BLaER1 treated with 17β-estradiol and CSF1 and Interleukin-3, amounts not matched to agents 10 nM and 100 nM (cell line): ENCODE results near the gene PKD2L2.
"Not testable (repeated sequence)": the region's sequence is repeated elsewhere in the genome, so short reads cannot be mapped to it uniquely, and the experiment has no call there.

ENCODE experiments used
- H3K27ac ChIP-seq, 11 experiments: shearing (Covaris generic); formaldehyde crosslinking; 2 replicates each; pipeline ENCODE4 v1.8.1; 2022
- H3K27me3 ChIP-seq, 11 experiments: shearing (Covaris generic); formaldehyde crosslinking; 2 replicates each; pipeline ENCODE4 v1.8.1; 2022
- H3K36me3 ChIP-seq, 11 experiments: shearing (Covaris generic); formaldehyde crosslinking; 2 replicates each; pipeline ENCODE4 v1.8.1; 2022
- H3K4me1 ChIP-seq, 10 experiments: shearing (Covaris generic); formaldehyde crosslinking; 2 replicates each; pipeline ENCODE4 v1.8.1; 2022
- H3K4me2 ChIP-seq, 11 experiments: shearing (Covaris generic); formaldehyde crosslinking; 2 replicates each; pipeline ENCODE4 v1.8.1; 2022
- H3K4me3 ChIP-seq, 10 experiments: shearing (Covaris generic); formaldehyde crosslinking; 2 replicates each; pipeline ENCODE4 v1.8.1; 2022
- H3K9ac ChIP-seq, 11 experiments: shearing (Covaris generic); formaldehyde crosslinking; 2 replicates each; pipeline ENCODE4 v1.8.1; 2022
- H3K9me3 ChIP-seq, 11 experiments: shearing (Covaris generic); formaldehyde crosslinking; replicated peaks in 1 of 11; 2 replicates each; pipeline ENCODE4 v1.8.1; 2022
- H4K20me1 ChIP-seq, 11 experiments: shearing (Covaris generic); formaldehyde crosslinking; 2 replicates each; pipeline ENCODE4 v1.8.1; 2022
- Cebpa-rat ChIP-seq, 11 experiments: shearing (Covaris generic); IDR thresholded peaks; 2 replicates each; pipeline ENCODE4 v1.8.1; 2022

The PKD2L2 gene

DNA sequence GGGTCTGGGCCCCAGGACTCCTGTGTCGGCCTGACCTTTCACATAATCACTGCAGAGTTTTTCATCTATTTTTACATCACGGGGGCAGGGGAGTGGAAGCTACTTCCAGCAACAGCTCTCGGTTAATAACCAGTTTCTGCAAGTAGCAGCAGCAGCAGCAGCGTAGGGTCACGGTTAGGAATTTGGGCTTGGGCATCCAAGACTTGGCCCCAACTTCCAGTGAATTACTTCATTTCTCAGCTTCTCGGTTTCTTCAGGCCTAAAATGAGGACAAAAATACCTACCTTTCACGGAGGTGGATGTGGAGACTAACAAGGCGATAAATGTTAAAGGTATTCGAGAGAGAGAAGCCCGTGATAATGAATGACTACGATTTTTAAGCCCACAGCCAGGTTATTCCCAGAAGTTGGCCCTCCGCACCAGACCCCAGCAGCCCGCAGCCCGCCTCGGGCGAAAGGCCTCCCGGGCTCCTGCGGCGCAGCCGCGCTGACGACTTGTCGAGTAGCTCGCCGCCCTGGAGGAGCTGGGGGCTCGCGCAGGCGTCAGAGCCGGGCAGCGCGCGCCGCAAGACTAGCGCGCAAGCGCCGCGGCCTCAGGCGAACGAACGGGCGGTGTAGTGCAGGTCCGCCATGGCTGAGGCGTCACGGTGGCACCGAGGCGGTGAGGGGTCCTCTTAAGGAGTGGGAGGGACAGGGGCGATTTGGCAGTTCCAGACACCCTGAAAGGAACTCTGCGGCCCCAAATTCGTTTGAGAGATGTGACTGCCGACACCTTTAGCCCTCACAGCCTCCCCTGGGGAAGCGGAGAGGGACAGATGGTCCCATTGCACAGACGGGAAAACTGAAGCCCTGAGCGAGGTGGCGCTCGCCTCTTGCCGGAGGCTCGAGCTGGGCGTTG lies at the start of gene PKD2L2:
Gene PKD2L2, plus strand, starts transcription at position 595 of the 897 bp plus-strand sequence. Its CDS starts 35 bp downstream, at position 630.
- Histone ChIP-seq H3K9ac (peak within 1 kb of the TSS in 9 of 11 experiments; percentile 2 to 52 (median 43); a peak in 13 of 22 replicates), H3K4me3 (peak within 1 kb of the TSS; percentile 4 to 51 (median 29); a peak in 10 of 20 replicates)

DNA sequence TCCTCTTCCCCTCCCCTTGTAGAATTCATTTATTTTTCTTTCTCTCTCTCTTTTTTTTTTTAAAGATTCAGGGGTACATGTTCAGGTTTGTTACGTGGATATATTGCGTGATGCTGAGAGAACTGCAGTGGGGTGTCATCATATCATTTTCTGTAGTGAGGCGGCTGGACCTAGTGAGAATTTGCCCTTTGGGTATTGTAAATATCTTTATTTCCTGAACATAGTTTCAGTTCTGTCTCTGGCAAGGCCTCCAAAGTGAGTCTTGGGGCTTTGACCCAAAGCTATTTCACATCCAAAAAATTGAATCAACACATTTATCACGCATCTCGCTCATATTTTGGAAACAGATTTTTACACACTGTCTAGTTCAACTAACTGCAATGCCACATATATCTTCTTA lies 47.0 kb upstream of the PKD2L2 start:
- H3K36me3 ChIP-seq: no peaks in the 10 kb centered on the region

More for the DNA sequence above, at the start of gene PKD2L2:
- Histone ChIP-seq H3K27me3 (peaks cover 13 to 23% (median 21%) of the 10 kb centered on the region in 11 experiments), H3K4me2 (peak within 1 kb of the TSS; percentile 33 to 55 (median 47)), H3K9me3 (peaks cover 0 to 6% (median 0%) of the 10 kb centered on the region in 11 experiments; a peak in 1 of 22 replicates), H3K4me1 (peaks cover 0 to 6% (median 0%) of the 10 kb centered on the region in 10 experiments; a peak in 1 of 20 replicates), H3K36me3 (no peaks in the 10 kb centered on the region), H4K20me1 (no peaks in the 10 kb centered on the region), H3K27ac (0 out of 22 replicates have a peak within 1 kb of the TSS, but pooled peaks of 1 of the 11 experiments have one; percentile 20)
- no peak for TF ChIP-seq Cebpa-rat (IDR thresholded peaks at IDR 0.05)

DNA sequence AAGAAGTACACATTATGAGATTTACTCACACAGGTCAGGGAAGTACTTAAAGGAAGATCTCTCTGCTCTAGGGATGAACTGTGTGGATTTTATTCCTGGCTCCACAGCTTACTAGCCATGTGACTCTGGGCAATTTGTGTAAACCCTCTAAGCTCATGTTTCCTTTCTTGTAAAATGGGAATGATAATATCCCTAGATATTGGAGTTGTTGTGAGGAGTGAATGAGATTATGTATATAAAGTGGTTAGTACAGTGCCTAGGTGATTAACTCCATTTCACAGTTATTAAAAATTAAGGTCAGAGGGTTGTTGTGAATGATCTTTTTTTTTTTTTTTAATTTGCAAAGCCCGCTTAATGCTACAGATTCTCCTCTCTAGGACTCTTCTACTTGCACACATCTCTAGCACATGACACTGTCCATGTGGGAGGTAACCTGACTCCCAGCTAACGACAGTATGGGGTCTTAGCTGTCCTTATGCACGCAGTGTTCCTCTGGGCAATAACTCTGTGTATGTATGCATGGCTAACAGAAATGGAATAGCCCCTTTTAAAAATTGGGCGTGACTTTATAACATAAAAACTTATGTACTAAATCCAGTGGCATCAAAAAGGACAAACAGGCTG lies 45.5 kb upstream of the PKD2L2 start:
- Histone ChIP-seq H3K4me1 (peaks cover 0 to 11% (median 3%) of the 10 kb centered on the region in 10 experiments; a peak in 8 of 20 replicates), H3K4me2 (no peak overlapping the region), H4K20me1 (no peaks in the 10 kb centered on the region), H3K36me3 (no peaks in the 10 kb centered on the region), H3K4me3 (no peak overlapping the region), H3K27me3 (no peaks in the 10 kb centered on the region), H3K9ac (no peak overlapping the region), H3K27ac (no peak overlapping the region), H3K9me3 (no peaks in the 10 kb centered on the region)
- no peak for TF ChIP-seq Cebpa-rat (IDR thresholded peaks at IDR 0.05)

More for the DNA sequence above, 47.0 kb upstream of the PKD2L2 start:
- Histone ChIP-seq H3K4me2 (peak overlapping the region in 5 of 11 experiments; percentile 4 to 19 (median 7); a peak in 3 of 22 replicates), H3K9me3 (no peaks in the 10 kb centered on the region), H3K4me3 (no peak overlapping the region), H3K9ac (no peak overlapping the region), H3K27me3 (no peaks in the 10 kb centered on the region), H3K4me1 (peaks cover 0 to 8% (median 2%) of the 10 kb centered on the region in 10 experiments; a peak in 5 of 20 replicates), H4K20me1 (no peaks in the 10 kb centered on the region), H3K27ac (no peak overlapping the region)
- TF ChIP-seq Cebpa-rat (IDR thresholded peaks at IDR 0.05): no peak

- Histone ChIP-seq H3K4me1 (peaks cover 0 to 11% (median 3%) of the 10 kb centered on the region in 10 experiments; a peak in 8 of 20 replicates), H3K4me2 (no peak overlapping the region), H4K20me1 (no peaks in the 10 kb centered on the region), H3K9me3 (no peaks in the 10 kb centered on the region), H3K4me3 (no peak overlapping the region), H3K27ac (no peak overlapping the region), H3K36me3 (no peaks in the 10 kb centered on the region), H3K9ac (no peak overlapping the region), H3K27me3 (no peaks in the 10 kb centered on the region)
- TF ChIP-seq Cebpa-rat (IDR thresholded peaks at IDR 0.05): no peak
Measured at GRCh38 chr5:137845472-137845871, 43.8 kb upstream of the PKD2L2 start.

GRCh38 chr5:137847687-137848086 lies 41.6 kb upstream of the PKD2L2 start:
- Histone ChIP-seq H3K4me2 (no peak overlapping the region), H3K27me3 (no peaks in the 10 kb centered on the region), H3K4me3 (no peak overlapping the region), H3K9ac (no peak overlapping the region), H3K27ac (no peak overlapping the region), H3K9me3 (peaks cover 0 to 5% (median under 1%) of the 10 kb centered on the region in 11 experiments; a peak in 6 of 22 replicates), H4K20me1 (no peaks in the 10 kb centered on the region), H3K4me1 (peaks cover 0 to 5% (median 0%) of the 10 kb centered on the region in 10 experiments; a peak in 3 of 20 replicates), H3K36me3 (no peaks in the 10 kb centered on the region)
- no peak for TF ChIP-seq Cebpa-rat (IDR thresholded peaks at IDR 0.05)

DNA sequence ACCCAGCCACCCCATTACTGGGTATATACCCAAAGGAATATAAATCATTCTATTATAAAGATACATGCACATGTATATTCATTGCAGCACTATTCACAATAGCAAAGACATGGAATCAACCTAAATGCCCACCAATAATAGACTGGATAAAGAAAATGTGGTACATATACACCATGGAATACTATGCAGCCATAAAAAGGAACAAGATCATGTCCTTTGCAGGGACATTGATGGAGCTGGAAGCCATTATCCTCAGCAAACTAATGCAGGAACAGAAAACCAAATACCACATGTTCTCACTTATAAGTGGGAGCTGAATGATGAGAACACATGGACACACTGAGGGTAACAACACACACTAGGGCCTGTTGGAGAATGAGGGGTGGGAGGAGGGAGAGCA lies 36.1 kb upstream of the PKD2L2 start:
- peaks cover 9 to 15% (median 11%) of the 10 kb centered on the region in 10 experiments for H3K4me1 ChIP-seq
- not testable (repeated sequence) for H3K36me3 ChIP-seq, H3K4me3 ChIP-seq, H3K9me3 ChIP-seq, H4K20me1 ChIP-seq, H3K27me3 ChIP-seq, H3K4me2 ChIP-seq, H3K9ac ChIP-seq, H3K27ac ChIP-seq

- no peaks in the 10 kb centered on the region for H3K36me3 ChIP-seq
- H3K4me1 ChIP-seq: peaks cover 10 to 24% (median 17%) of the 10 kb centered on the region in 10 experiments
- no peak overlapping the region for H3K9ac ChIP-seq
- peak overlapping the region in 3 of 11 experiments; percentile 5 to 20 (median 14); a peak in 3 of 22 replicates for H3K4me2 ChIP-seq
- peaks cover 0 to 8% (median 3%) of the 10 kb centered on the region in 11 experiments; a peak in 6 of 22 replicates for H3K9me3 ChIP-seq
- no peaks in the 10 kb centered on the region for H4K20me1 ChIP-seq
- H3K4me3 ChIP-seq: no peak overlapping the region
- peaks cover 0 to 12% (median 0%) of the 10 kb centered on the region in 11 experiments; a peak in 2 of 22 replicates for H3K27me3 ChIP-seq
- no peak for TF ChIP-seq Cebpa-rat (IDR thresholded peaks at IDR 0.05)
- no peak overlapping the region for H3K27ac ChIP-seq
Measured at GRCh38 chr5:137856201-137856600, 33.1 kb upstream of the PKD2L2 start.

GRCh38 chr5:137856916-137857862 lies 32.1 kb upstream of the PKD2L2 start:
- Histone ChIP-seq H3K4me3 (no peak overlapping the region), H3K9ac (no peak overlapping the region; a peak in 1 of 22 replicates), H3K36me3 (no peaks in the 10 kb centered on the region), H3K27me3 (peaks cover 0 to 12% (median 0%) of the 10 kb centered on the region in 11 experiments; a peak in 2 of 22 replicates), H3K4me2 (peak overlapping the region; percentile 28 to 76 (median 45); a peak in 18 of 22 replicates), H4K20me1 (no peaks in the 10 kb centered on the region), H3K4me1 (peaks cover 10 to 24% (median 17%) of the 10 kb centered on the region in 10 experiments), H3K27ac (peak overlapping the region in 3 of 11 experiments; percentile 23 to 44 (median 41); a peak in 7 of 22 replicates), H3K9me3 (peaks cover 0 to 8% (median 3%) of the 10 kb centered on the region in 11 experiments; a peak in 6 of 22 replicates)
- TF ChIP-seq Cebpa-rat (IDR thresholded peaks at IDR 0.05): no peak
